ENCODE results near the gene IFIT5. TPM values are rescaled to one million over a fixed set of nuclear protein-coding genes. Genes with fewer than 3 reads are reported as not detected.

The IFIT5 gene
- polyA plus RNA-seq, 2 of the 4 experiments (the other 2 are of a cell fraction) = 7.8 to 11.5 TPM

- TF ChIP-seq EHF (CRISPR knock-in tag; IDR thresholded peaks at IDR 0.05) (no peak), MAZ (IDR thresholded peaks at IDR 0.05; ENCODE audit: borderline replicate concordance, low read depth, low read length) (no peak), CHD2 (IDR thresholded peaks at IDR 0.05; ENCODE audit: low read length, partially characterized antibody) (no peak), TP53 (CRISPR knock-in tag; IDR thresholded peaks at IDR 0.05) (no peak), TFCP2L1 (CRISPR knock-in tag; IDR thresholded peaks at IDR 0.05) (no peak), FOSL2 (IDR thresholded peaks at IDR 0.05) (no peak), FOSL2 (CRISPR knock-in tag; IDR thresholded peaks at IDR 0.05) (no peak)
These were observed 43.3 kb upstream of the IFIT5 start for GRCh38 chr10:89371079-89371478.

GRCh38 chr10:89371987-89372386 lies 42.4 kb upstream of the IFIT5 start:
- Histone ChIP-seq H3K4me1 (peaks cover 22% of the 10 kb centered on the region), H3K4me2 (no peak overlapping the region), H3K9me3 (no peaks in the 10 kb centered on the region), H3K4me3 (no peak overlapping the region), H3K27ac (no peak overlapping the region)
- CTCF ChIA-PET = interaction anchor here (1.0 kb wide), 1 partner anchor 16 kb away, joined by 5 read pairs; no protein-coding TSS in a partner anchor
- ATAC-seq (no peak), FAIRE-seq (no peak), DNase-seq (ENCODE audit: low read depth in 1 of 2, low spot score in 1 of 2) (no peak)
- TF ChIP-seq, protein P1, sequence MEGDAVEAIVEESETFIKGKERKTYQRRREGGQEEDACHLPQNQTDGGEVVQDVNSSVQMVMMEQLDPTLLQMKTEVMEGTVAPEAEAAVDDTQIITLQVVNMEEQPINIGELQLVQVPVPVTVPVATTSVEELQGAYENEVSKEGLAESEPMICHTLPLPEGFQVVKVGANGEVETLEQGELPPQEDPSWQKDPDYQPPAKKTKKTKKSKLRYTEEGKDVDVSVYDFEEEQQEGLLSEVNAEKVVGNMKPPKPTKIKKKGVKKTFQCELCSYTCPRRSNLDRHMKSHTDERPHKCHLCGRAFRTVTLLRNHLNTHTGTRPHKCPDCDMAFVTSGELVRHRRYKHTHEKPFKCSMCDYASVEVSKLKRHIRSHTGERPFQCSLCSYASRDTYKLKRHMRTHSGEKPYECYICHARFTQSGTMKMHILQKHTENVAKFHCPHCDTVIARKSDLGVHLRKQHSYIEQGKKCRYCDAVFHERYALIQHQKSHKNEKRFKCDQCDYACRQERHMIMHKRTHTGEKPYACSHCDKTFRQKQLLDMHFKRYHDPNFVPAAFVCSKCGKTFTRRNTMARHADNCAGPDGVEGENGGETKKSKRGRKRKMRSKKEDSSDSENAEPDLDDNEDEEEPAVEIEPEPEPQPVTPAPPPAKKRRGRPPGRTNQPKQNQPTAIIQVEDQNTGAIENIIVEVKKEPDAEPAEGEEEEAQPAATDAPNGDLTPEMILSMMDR (IDR thresholded peaks at IDR 0.05) = no peak
- TF ChIP-seq POLR2A (IDR thresholded peaks at IDR 0.05; ENCODE audit: low read length) = no peak
- TF ChIP-seq JUNB (IDR thresholded peaks at IDR 0.05) = no peak
- TF ChIP-seq PBX3 (IDR thresholded peaks at IDR 0.05) = no peak
- TF ChIP-seq POLR2AphosphoS2 (conservative IDR thresholded peaks at IDR 0.05; ENCODE audit: low read length) = no peak
- no peak for TF ChIP-seq NPAS2 (CRISPR knock-in tag; IDR thresholded peaks at IDR 0.05; ENCODE audit: borderline replicate concordance)
- no peak for TF ChIP-seq RARB (CRISPR knock-in tag; IDR thresholded peaks at IDR 0.05)
- TF ChIP-seq HDAC2 (IDR thresholded peaks at IDR 0.05) = no peak
- TF ChIP-seq EHMT2 (IDR thresholded peaks at IDR 0.05; ENCODE audit: low read depth) = no peak
- no peak for TF ChIP-seq ZSCAN20 (CRISPR knock-in tag; IDR thresholded peaks at IDR 0.05)
- TF ChIP-seq GATA3 (IDR thresholded peaks at IDR 0.05; ENCODE audit: borderline replicate concordance) = no peak
- no peak for TF ChIP-seq ZFP36 (IDR thresholded peaks at IDR 0.05; ENCODE audit: borderline replicate concordance, partially characterized antibody)
- no peak for TF ChIP-seq RFX5 (IDR thresholded peaks at IDR 0.05)
- no peak for TF ChIP-seq CBX8 (IDR thresholded peaks at IDR 0.05)
- TF ChIP-seq, protein P2, sequence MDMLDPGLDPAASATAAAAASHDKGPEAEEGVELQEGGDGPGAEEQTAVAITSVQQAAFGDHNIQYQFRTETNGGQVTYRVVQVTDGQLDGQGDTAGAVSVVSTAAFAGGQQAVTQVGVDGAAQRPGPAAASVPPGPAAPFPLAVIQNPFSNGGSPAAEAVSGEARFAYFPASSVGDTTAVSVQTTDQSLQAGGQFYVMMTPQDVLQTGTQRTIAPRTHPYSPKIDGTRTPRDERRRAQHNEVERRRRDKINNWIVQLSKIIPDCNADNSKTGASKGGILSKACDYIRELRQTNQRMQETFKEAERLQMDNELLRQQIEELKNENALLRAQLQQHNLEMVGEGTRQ (IDR thresholded peaks at IDR 0.05) = no peak
- no peak for TF ChIP-seq HEYL (CRISPR knock-in tag; IDR thresholded peaks at IDR 0.05)
- no peak for TF ChIP-seq FOXS1 (CRISPR knock-in tag; IDR thresholded peaks at IDR 0.05)
- 80% methylated on average over 3 of the region's 3 CpGs for WGBS (ENCODE audit: missing lambda C conversion rate)
- POLR2A ChIA-PET = no interaction called here

More at GRCh38 chr10:89371079-89371478, 43.3 kb upstream of the IFIT5 start:
- ATAC-seq = no peak
- ChIA-PET CTCF (interaction anchor here (1.4 to 2.7 kb wide), 2 partner anchors 14 to 98 kb away, joined by 3 to 14 read pairs; no protein-coding TSS in a partner anchor), POLR2A (interaction anchor here (0.5 kb wide), 1 partner anchor 21 kb away, joined by 4 read pairs; the partner anchor contains the start of gene IFIT1)
- Histone ChIP-seq H3K4me1 (peaks cover 22% of the 10 kb centered on the region), H3K4me3 (no peak overlapping the region), H3K9me3 (no peaks in the 10 kb centered on the region), H3K4me2 (no peak overlapping the region), H3K27ac (no peak overlapping the region)
- DNase-seq (ENCODE audit: low read depth in 1 of 2, low spot score in 1 of 2) = no peak
- no peak for FAIRE-seq

All from A549 (cell line).